Measurements from ENCODE around the gene KIF12.
"Not testable (repeated sequence)": the region's sequence is repeated elsewhere in the genome, so short reads cannot be mapped to it uniquely, and the experiment has no call there.

DNA sequence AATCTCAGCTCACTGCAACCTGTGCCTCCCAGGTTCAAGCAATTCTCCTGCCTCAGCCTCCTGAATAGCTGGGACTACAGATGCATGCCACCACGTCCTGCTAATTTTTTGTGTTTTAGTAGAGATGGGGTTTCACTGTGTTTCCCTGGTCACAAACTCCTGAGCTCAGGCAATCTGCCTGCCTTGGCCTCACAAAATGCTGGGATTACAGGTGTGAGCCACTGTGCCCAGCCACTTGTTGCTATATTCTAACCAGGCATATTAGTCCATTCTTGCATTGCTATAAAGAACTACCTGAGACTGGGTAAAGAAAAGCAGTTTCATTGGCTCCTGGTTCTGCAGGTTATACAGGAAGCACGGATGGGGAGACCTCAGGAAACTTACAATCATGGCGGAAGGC is 29.7 kb upstream of the KIF12 start:
- TF ChIP-seq, protein P1, sequence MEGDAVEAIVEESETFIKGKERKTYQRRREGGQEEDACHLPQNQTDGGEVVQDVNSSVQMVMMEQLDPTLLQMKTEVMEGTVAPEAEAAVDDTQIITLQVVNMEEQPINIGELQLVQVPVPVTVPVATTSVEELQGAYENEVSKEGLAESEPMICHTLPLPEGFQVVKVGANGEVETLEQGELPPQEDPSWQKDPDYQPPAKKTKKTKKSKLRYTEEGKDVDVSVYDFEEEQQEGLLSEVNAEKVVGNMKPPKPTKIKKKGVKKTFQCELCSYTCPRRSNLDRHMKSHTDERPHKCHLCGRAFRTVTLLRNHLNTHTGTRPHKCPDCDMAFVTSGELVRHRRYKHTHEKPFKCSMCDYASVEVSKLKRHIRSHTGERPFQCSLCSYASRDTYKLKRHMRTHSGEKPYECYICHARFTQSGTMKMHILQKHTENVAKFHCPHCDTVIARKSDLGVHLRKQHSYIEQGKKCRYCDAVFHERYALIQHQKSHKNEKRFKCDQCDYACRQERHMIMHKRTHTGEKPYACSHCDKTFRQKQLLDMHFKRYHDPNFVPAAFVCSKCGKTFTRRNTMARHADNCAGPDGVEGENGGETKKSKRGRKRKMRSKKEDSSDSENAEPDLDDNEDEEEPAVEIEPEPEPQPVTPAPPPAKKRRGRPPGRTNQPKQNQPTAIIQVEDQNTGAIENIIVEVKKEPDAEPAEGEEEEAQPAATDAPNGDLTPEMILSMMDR (IDR thresholded peaks at IDR 0.05; ENCODE audit: low read length) = not testable (repeated sequence)
- not testable (repeated sequence) for TF ChIP-seq EZH2 (IDR thresholded peaks at IDR 0.05; ENCODE audit: borderline replicate concordance, low read length)
